Tibial artery (tissue), 4 donors: ENCODE results near the gene FBXW11.

ENCODE experiments used
- DNase-seq, 2 donors: peaks; one replicate each; pipeline ENCODE4 v3.0.0-alpha.2; 2019
- H3K27ac ChIP-seq, 2 donors: fragments of 200-600 bp; sonication (generic) in 1 of 2; 1 replicate in 1 of 2; 2 replicates in 1 of 2; pipeline ENCODE4 v1.5.1; 2018 to 2019; ENCODE audit warnings: mild to moderate bottlenecking in 1 of 2
- H3K27me3 ChIP-seq, 2 donors: fragments of 200-600 bp; sonication (generic) in 1 of 2; one replicate each; pipeline versions ENCODE4 v1.5.1 to v1.6.0; 2016 to 2019
- H3K36me3 ChIP-seq, 3 donors: fragments of 200-600 bp; sonication (generic) in 2 of 3; one replicate each; pipeline ENCODE4 v1.5.1; 2016 to 2019; ENCODE audit warnings: mild to moderate bottlenecking in 2 of 3
- H3K4me1 ChIP-seq, 4 donors: fragments of 200-600 bp; sonication (generic) in 2 of 4; 1 replicate in 3 of 4; 2 replicates in 1 of 4; pipeline ENCODE4 v1.5.1; 2016 to 2019
- H3K4me3 ChIP-seq, 2 donors: fragments of 200-600 bp; sonication (generic) in 1 of 2; 1 replicate in 1 of 2; 2 replicates in 1 of 2; pipeline ENCODE4 v1.5.1; 2018 to 2019; ENCODE audit warnings: mild to moderate bottlenecking in 2 of 2
- H3K9me3 ChIP-seq, 3 donors: fragments of 200-600 bp; sonication (generic) in 1 of 3; one replicate each; pipeline ENCODE4 v1.5.1; 2016 to 2019
- CTCF ChIP-seq, 2 experiments: fragments of 200-600 bp in 1 of 2; fragments of 450-650 bp in 1 of 2; IDR thresholded peaks; one replicate each; pipeline ENCODE4 v1.5.1; 2017 to 2019; ENCODE audit warnings: antibody characterized with exemption in 2 of 2, mild to moderate bottlenecking in 1 of 2, moderate library complexity in 1 of 2
- intact Hi-C: fragments of 100-400 bp; cut with DNase I; formaldehyde crosslinking; loops from one replicate; pipeline ENCODE4 v1.15.0; 2023; ENCODE audit warnings: low total_unique reads

The FBXW11 gene

GRCh38 chr5:171975877-171976667, 30.4 kb downstream of the FBXW11 start:
- intact Hi-C loops = no loop called here
- Histone ChIP-seq H3K36me3 (no peaks in the 10 kb centered on the region), H3K27ac (no peak overlapping the region), H3K9me3 (peaks cover 4 to 18% (median 6%) of the 10 kb centered on the region in 3 donors), H3K4me1 (peaks cover 0 to 49% (median 20%) of the 10 kb centered on the region in 4 donors), H3K4me3 (no peak overlapping the region), H3K27me3 (no peaks in the 10 kb centered on the region)
- TF ChIP-seq CTCF (IDR thresholded peaks at IDR 0.05) = no peak
- DNase-seq = no peak

GRCh38 chr5:171975262-171975876, 31.1 kb downstream of the FBXW11 start:
- peaks cover 0 to 53% (median 22%) of the 10 kb centered on the region in 4 donors for H3K4me1 ChIP-seq
- H3K36me3 ChIP-seq = no peaks in the 10 kb centered on the region
- intact Hi-C loops = no loop called here
- H3K9me3 ChIP-seq = peaks cover 4 to 18% (median 6%) of the 10 kb centered on the region in 3 donors
- no peaks in the 10 kb centered on the region for H3K27me3 ChIP-seq
- no peak for DNase-seq
- H3K4me3 ChIP-seq = no peak overlapping the region
- no peak overlapping the region for H3K27ac ChIP-seq
- no peak for TF ChIP-seq CTCF (IDR thresholded peaks at IDR 0.05)

- TF ChIP-seq CTCF (IDR thresholded peaks at IDR 0.05) = no peak
- no peak for DNase-seq
- Histone ChIP-seq H3K27ac (no peak overlapping the region), H3K27me3 (no peaks in the 10 kb centered on the region), H3K4me1 (peaks cover 0 to 73% (median 19%) of the 10 kb centered on the region in 4 donors), H3K36me3 (no peaks in the 10 kb centered on the region), H3K9me3 (no peaks in the 10 kb centered on the region), H3K4me3 (no peak overlapping the region)
- intact Hi-C loops = no loop called here
Measured at GRCh38 chr5:171970826-171971225, 35.6 kb downstream of the FBXW11 start.

GRCh38 chr5:171969288-171969880, 37.1 kb downstream of the FBXW11 start:
- no peaks in the 10 kb centered on the region for H3K27me3 ChIP-seq
- no peak for TF ChIP-seq CTCF (IDR thresholded peaks at IDR 0.05)
- H3K4me1 ChIP-seq = peaks cover 0 to 75% (median 17%) of the 10 kb centered on the region in 4 donors
- DNase-seq = no peak
- H3K36me3 ChIP-seq = no peaks in the 10 kb centered on the region
- intact Hi-C loops = no loop called here
- no peak overlapping the region for H3K4me3 ChIP-seq
- no peak overlapping the region for H3K27ac ChIP-seq
- H3K9me3 ChIP-seq = no peaks in the 10 kb centered on the region

GRCh38 chr5:171968531-171968930, 37.9 kb downstream of the FBXW11 start:
- H3K9me3 ChIP-seq = no peaks in the 10 kb centered on the region
- H3K27me3 ChIP-seq = no peaks in the 10 kb centered on the region
- no peak overlapping the region for H3K27ac ChIP-seq
- H3K4me3 ChIP-seq = no peak overlapping the region
- H3K36me3 ChIP-seq = no peaks in the 10 kb centered on the region
- intact Hi-C loops = no loop called here
- DNase-seq = no peak
- H3K4me1 ChIP-seq = peaks cover 0 to 80% (median 19%) of the 10 kb centered on the region in 4 donors
- TF ChIP-seq CTCF (IDR thresholded peaks at IDR 0.05) = no peak
